ENCODE results near the gene GTPBP3. TPM values are rescaled to one million over a fixed set of nuclear protein-coding genes. Genes with fewer than 3 reads are reported as not detected.
A peak's percentile ranks its signal among the peaks of the same experiment; 100 is the strongest.

GTPBP3 gene
- total RNA-seq, 1 experiment from 2014 or later = 53.2 TPM

GRCh38 chr19:17337675-17338432 lies 501 bp downstream of the GTPBP3 start:
- peak overlapping the region; percentile 39 for H3K27ac ChIP-seq (ENCODE audit: low read depth, low read length, poor library complexity, severe bottlenecking)
- H3K4me1 ChIP-seq (ENCODE audit: insufficient read depth, low read length, poor library complexity, severe bottlenecking) = peaks cover 13% of the 10 kb centered on the region
- CTCF ChIA-PET = no interaction called here
- TF ChIP-seq CTCF (conservative IDR thresholded peaks at IDR 0.05; ENCODE audit: low read depth, low read length) (no peak), EZH2 (IDR thresholded peaks at IDR 0.05; ENCODE audit: borderline replicate concordance, low read depth, low read length, poor library complexity, severe bottlenecking) (no peak)
- TSS peak; percentile 35 for BruUV-seq (replicated peaks)
- intact Hi-C loops (cut with micrococcal nuclease; ENCODE audit: unreplicated experiment) = no loop called here
- H3K36me3 ChIP-seq (ENCODE audit: insufficient read depth, low read length, poor library complexity, severe bottlenecking) = peaks cover 13% of the 10 kb centered on the region
- peak; percentile 39 for DNase-seq (ENCODE audit: low spot score)
- H3K4me3 ChIP-seq (ENCODE audit: low read depth, low read length, poor library complexity, severe bottlenecking) = peak overlapping the region; percentile 81
- H3K27me3 ChIP-seq (replicated peaks; ENCODE audit: insufficient read depth, low read depth, low read length, poor library complexity) = no peaks in the 10 kb centered on the region
- no peaks in the 10 kb centered on the region for H3K9me3 ChIP-seq (ENCODE audit: low read depth, low read length, poor library complexity, severe bottlenecking)
- POLR2A ChIA-PET (ENCODE audit: low non-redundant PET) = interaction anchor here (0.7 kb wide), 1 partner anchor 32 kb away, joined by 24 read pairs; the partner anchor contains the start of gene MRPL34

GRCh38 chr19:17338433-17339078 lies 1.2 kb downstream of the GTPBP3 start:
- POLR2A ChIA-PET (ENCODE audit: low non-redundant PET) = interaction anchor here (0.7 kb wide), 1 partner anchor 33 kb away, joined by 24 read pairs; the partner anchor contains the start of gene MRPL34

More at GRCh38 chr19:17338433-17339078, 1.2 kb downstream of the GTPBP3 start:
- CTCF ChIA-PET = interaction anchor here (1.4 kb wide), 1 partner anchor 10 kb away, joined by 3 read pairs; no protein-coding TSS in a partner anchor
- peaks cover 13% of the 10 kb centered on the region for H3K4me1 ChIP-seq (ENCODE audit: insufficient read depth, low read length, poor library complexity, severe bottlenecking)
- no TSS peak for BruUV-seq (replicated peaks)
- no peak overlapping the region for H3K27ac ChIP-seq (ENCODE audit: low read depth, low read length, poor library complexity, severe bottlenecking)
- no peaks in the 10 kb centered on the region for H3K27me3 ChIP-seq (replicated peaks; ENCODE audit: insufficient read depth, low read depth, low read length, poor library complexity)
- peak overlapping the region; percentile 81 for H3K4me3 ChIP-seq (ENCODE audit: low read depth, low read length, poor library complexity, severe bottlenecking)
- intact Hi-C loops (cut with micrococcal nuclease; ENCODE audit: unreplicated experiment) = no loop called here
- TF ChIP-seq CTCF (conservative IDR thresholded peaks at IDR 0.05; ENCODE audit: low read depth, low read length) = no peak
- TF ChIP-seq EZH2 (IDR thresholded peaks at IDR 0.05; ENCODE audit: borderline replicate concordance, low read depth, low read length, poor library complexity, severe bottlenecking) = no peak
- H3K36me3 ChIP-seq (ENCODE audit: insufficient read depth, low read length, poor library complexity, severe bottlenecking) = peaks cover 11% of the 10 kb centered on the region
- DNase-seq (ENCODE audit: low spot score) = no peak
- no peaks in the 10 kb centered on the region for H3K9me3 ChIP-seq (ENCODE audit: low read depth, low read length, poor library complexity, severe bottlenecking)

Data from A673 (cell line).